Breast epithelium (tissue), 4 donors: ENCODE results near the gene TGIF2LX. TPM values are rescaled to one million over a fixed set of nuclear protein-coding genes. Genes with fewer than 3 reads are reported as not detected.
"Not testable (repeated sequence)": the region's sequence is repeated elsewhere in the genome, so short reads cannot be mapped to it uniquely, and the experiment has no call there.

ENCODE experiments used
- DNase-seq, 2 donors: peaks; one replicate each; pipeline ENCODE4 v3.0.0-alpha.2; 2019; ENCODE audit warnings: low spot score in 2 of 2
- H3K27ac ChIP-seq, 2 donors: fragments of 200-600 bp; sonication (generic) in 1 of 2; one replicate each; pipeline ENCODE4 v1.5.1; 2016 to 2019; ENCODE audit warnings: mild to moderate bottlenecking in 1 of 2
- H3K27me3 ChIP-seq, 2 donors: fragments of 200-600 bp; sonication (generic) in 1 of 2; one replicate each; pipeline versions ENCODE4 v1.5.1 to v1.6.0; 2017 to 2019; ENCODE audit warnings: control low read depth in 1 of 2, mild to moderate bottlenecking in 1 of 2
- H3K36me3 ChIP-seq: fragments of 200-600 bp; one replicate; pipeline ENCODE4 v1.5.1; 2019
- H3K4me1 ChIP-seq, 2 donors: fragments of 200-600 bp; sonication (generic); one replicate each; pipeline ENCODE4 v1.5.1; 2016 to 2019; ENCODE audit warnings: control low read depth in 1 of 2
- H3K4me3 ChIP-seq, 3 donors: fragments of 200-600 bp; sonication (generic); 1 replicate in 2 of 3; 2 replicates in 1 of 3; pipeline ENCODE4 v1.5.1; 2016 to 2019; ENCODE audit warnings: mild to moderate bottlenecking in 3 of 3, moderate library complexity in 2 of 3
- H3K9me3 ChIP-seq, 2 donors: fragments of 200-600 bp; sonication (generic) in 1 of 2; one replicate each; pipeline ENCODE4 v1.5.1; 2016 to 2019; ENCODE audit warnings: control low read depth in 1 of 2
- intact Hi-C: fragments of 100-400 bp; cut with DNase I; formaldehyde crosslinking; loops from one replicate; pipeline ENCODE4 v1.15.1; 2023; ENCODE audit warnings: low total_unique reads
- total RNA-seq, 3 donors: library from RNA; depleted of rRNA; stranded (reverse); fragments of >200 nt; gene quantifications; one replicate each; pipeline ENCODE4 v1.1.0, GENCODE V29; 2016

The TGIF2LX gene
- not detected for total RNA-seq

GRCh38 chrX:89921665-89922064, at the start of gene TGIF2LX:
TSS of gene TGIF2LX (plus strand) at chrX:89921908. CDS start at chrX:89922086, 178 bp downstream.
- DNase-seq, H3K4me3 ChIP-seq, intact Hi-C loops: not testable (repeated sequence)

DNA sequence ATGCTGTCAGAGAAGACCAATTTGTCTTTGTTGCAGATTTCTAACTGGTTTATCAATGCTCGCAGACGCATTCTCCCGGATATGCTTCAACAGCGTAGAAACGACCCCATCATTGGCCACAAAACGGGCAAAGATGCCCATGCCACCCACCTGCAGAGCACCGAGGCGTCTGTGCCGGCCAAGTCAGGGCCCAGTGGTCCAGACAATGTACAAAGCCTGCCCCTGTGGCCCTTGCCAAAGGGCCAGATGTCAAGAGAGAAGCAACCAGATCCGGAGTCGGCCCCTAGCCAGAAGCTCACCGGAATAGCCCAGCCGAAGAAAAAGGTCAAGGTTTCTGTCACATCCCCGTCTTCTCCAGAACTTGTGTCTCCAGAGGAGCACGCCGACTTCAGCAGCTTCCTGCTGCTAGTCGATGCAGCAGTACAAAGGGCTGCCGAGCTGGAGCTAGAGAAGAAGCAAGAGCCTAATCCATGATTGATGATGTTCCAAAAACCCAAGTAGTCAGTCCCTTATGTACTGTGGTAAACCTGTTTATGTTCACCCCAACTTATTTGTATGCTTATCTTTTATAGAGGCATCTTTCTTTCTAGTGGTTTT, 728 bp downstream of the TGIF2LX start:
- DNase-seq, H3K4me3 ChIP-seq, intact Hi-C loops, H3K36me3 ChIP-seq, H3K4me1 ChIP-seq, H3K27ac ChIP-seq, H3K27me3 ChIP-seq, H3K9me3 ChIP-seq: not testable (repeated sequence)

More at GRCh38 chrX:89921665-89922064, at the start of gene TGIF2LX:
- H3K27ac ChIP-seq, H3K27me3 ChIP-seq, H3K9me3 ChIP-seq, H3K36me3 ChIP-seq, H3K4me1 ChIP-seq: not testable (repeated sequence)

- H3K9me3 ChIP-seq, H3K27me3 ChIP-seq, H3K4me1 ChIP-seq, DNase-seq, H3K4me3 ChIP-seq, H3K27ac ChIP-seq, H3K36me3 ChIP-seq, intact Hi-C loops: not testable (repeated sequence)
Observed at GRCh38 chrX:89943077-89943476, 21.4 kb downstream of the TGIF2LX start.

GRCh38 chrX:89965588-89965987, 43.9 kb downstream of the TGIF2LX start:
- H3K9me3 ChIP-seq, H3K36me3 ChIP-seq, H3K27ac ChIP-seq, DNase-seq, H3K27me3 ChIP-seq, intact Hi-C loops, H3K4me1 ChIP-seq, H3K4me3 ChIP-seq: not testable (repeated sequence)
